Skin epidermis (tissue), 12 donors: ENCODE data around the gene SLC39A13.

Experiments
- H3K27ac ChIP-seq, 21 experiments: fragments of 200-600 bp; sonication (generic) in 11 of 21; one replicate each; pipeline ENCODE4 v1.5.0; 2020; ENCODE audit warnings: mild to moderate bottlenecking in 3 of 21, inconsistent platforms in 2 of 21, moderate library complexity in 2 of 21
- H3K4me3 ChIP-seq, 7 experiments: fragments of 200-600 bp; sonication (generic) in 2 of 7; one replicate each; pipeline ENCODE4 v1.5.0; 2020; ENCODE audit warnings: inconsistent platforms in 2 of 7, mild to moderate bottlenecking in 2 of 7, moderate library complexity in 1 of 7

Gene SLC39A13

GRCh38 chr11:47415091-47415854 is 6.9 kb downstream of the SLC39A13 start:
- peak overlapping the region in 19 of 21 experiments; percentile 30 to 81 (median 65) for H3K27ac ChIP-seq
- no peak overlapping the region for H3K4me3 ChIP-seq

- peak overlapping the region in 19 of 21 experiments; percentile 30 to 81 (median 65) for H3K27ac ChIP-seq
- no peak overlapping the region for H3K4me3 ChIP-seq
These were observed 7.6 kb downstream of the SLC39A13 start for GRCh38 chr11:47415949-47416472.

GRCh38 chr11:47417712-47418111 is 9.3 kb downstream of the SLC39A13 start:
- no peak overlapping the region for H3K4me3 ChIP-seq
- peak overlapping the region in 1 of 21 experiments; percentile 5 for H3K27ac ChIP-seq

- Histone ChIP-seq H3K27ac (peak overlapping the region in 1 of 21 experiments; percentile 14), H3K4me3 (no peak overlapping the region)
These were observed 10.3 kb downstream of the SLC39A13 start for GRCh38 chr11:47418454-47419259.

GRCh38 chr11:47425611-47426010 is 17.2 kb downstream of the SLC39A13 start:
- H3K4me3 ChIP-seq: peak overlapping the region; percentile 62 to 98 (median 96)
- peak overlapping the region; percentile 65 to 99 (median 95) for H3K27ac ChIP-seq

GRCh38 chr11:47426062-47426956 is 17.9 kb downstream of the SLC39A13 start, which contains the start of gene PSMC3:
TSS of gene PSMC3 (minus strand) at chr11:47426439. CDS start at chr11:47426279, 160 bp downstream.
- H3K27ac ChIP-seq: peak within 1 kb of the TSS; percentile 65 to 99 (median 95)
- peak within 1 kb of the TSS; percentile 62 to 98 (median 96) for H3K4me3 ChIP-seq

- H3K27ac ChIP-seq: no peak overlapping the region
- H3K4me3 ChIP-seq: no peak overlapping the region
These were observed 22.1 kb downstream of the SLC39A13 start for GRCh38 chr11:47430524-47430923.

- Histone ChIP-seq H3K27ac (no peak overlapping the region), H3K4me3 (no peak overlapping the region)
These were observed 23.1 kb downstream of the SLC39A13 start for GRCh38 chr11:47431356-47432083.

- no peak overlapping the region for H3K4me3 ChIP-seq
- no peak overlapping the region for H3K27ac ChIP-seq
These were observed 24.8 kb downstream of the SLC39A13 start for GRCh38 chr11:47433157-47433556.

GRCh38 chr11:47434011-47434786 is 25.8 kb downstream of the SLC39A13 start:
- no peak overlapping the region for H3K27ac ChIP-seq
- H3K4me3 ChIP-seq: no peak overlapping the region

GRCh38 chr11:47435687-47436086 is 27.3 kb downstream of the SLC39A13 start:
- no peak overlapping the region for H3K4me3 ChIP-seq
- H3K27ac ChIP-seq: no peak overlapping the region

- no peak overlapping the region for H3K27ac ChIP-seq
- H3K4me3 ChIP-seq: no peak overlapping the region
These were observed 28.3 kb downstream of the SLC39A13 start for GRCh38 chr11:47436726-47437125.

GRCh38 chr11:47437218-47437745 is 28.9 kb downstream of the SLC39A13 start:
- Histone ChIP-seq H3K27ac (no peak overlapping the region), H3K4me3 (no peak overlapping the region)

GRCh38 chr11:47437746-47438418 is 29.5 kb downstream of the SLC39A13 start:
- no peak overlapping the region for H3K27ac ChIP-seq

GRCh38 chr11:47438721-47439120 is 30.3 kb downstream of the SLC39A13 start:
- Histone ChIP-seq H3K4me3 (no peak overlapping the region), H3K27ac (no peak overlapping the region)

More at GRCh38 chr11:47437746-47438418, 29.5 kb downstream of the SLC39A13 start:
- H3K4me3 ChIP-seq: no peak overlapping the region

GRCh38 chr11:47440054-47440476 is 31.7 kb downstream of the SLC39A13 start:
- Histone ChIP-seq H3K27ac (no peak overlapping the region), H3K4me3 (no peak overlapping the region)

- no peak overlapping the region for H3K4me3 ChIP-seq
- no peak overlapping the region for H3K27ac ChIP-seq
These were observed 33.0 kb downstream of the SLC39A13 start for GRCh38 chr11:47441421-47441820.
